Hematopoietic multipotent progenitor cell treated with erythropoietin and hydrocortisone succinate and interleukin-3 and kit ligand, for 17 days (in vitro differentiated cells): ENCODE data around the gene CYP27B1.
"Not testable (repeated sequence)": the region's sequence is repeated elsewhere in the genome, so short reads cannot be mapped to it uniquely, and the experiment has no call there.

ENCODE experiments used
- DNase-seq: peaks from one replicate; pipeline ENCODE4 v3.0.0-alpha.2; 2015; ENCODE audit warnings: low spot score

CYP27B1 gene

GRCh38 chr12:57783861-57784260 lies 17.0 kb upstream of the CYP27B1 start:
- no peak for DNase-seq

- DNase-seq: no peak
These were observed 16.6 kb upstream of the CYP27B1 start for GRCh38 chr12:57783466-57783801.

GRCh38 chr12:57782608-57783465 lies 16.0 kb upstream of the CYP27B1 start, which contains the start of gene TSFM:
TSFM (plus strand) TSS chr12:57782787; CDS start chr12:57782802, 15 bp downstream.
- peak; percentile 97 for DNase-seq

- no peak for DNase-seq
These were observed 15.3 kb upstream of the CYP27B1 start for GRCh38 chr12:57782243-57782607.

GRCh38 chr12:57781801-57782200 lies 14.9 kb upstream of the CYP27B1 start:
- DNase-seq: no peak

- no peak for DNase-seq
These were observed 14.4 kb upstream of the CYP27B1 start for GRCh38 chr12:57781244-57781643.

- DNase-seq: no peak
These were observed 13.5 kb upstream of the CYP27B1 start for GRCh38 chr12:57780284-57780897.

GRCh38 chr12:57779736-57780135 lies 12.9 kb upstream of the CYP27B1 start:
- DNase-seq: no peak

GRCh38 chr12:57777911-57778310 lies 11.0 kb upstream of the CYP27B1 start:
- DNase-seq: no peak

- no peak for DNase-seq
These were observed 10.5 kb upstream of the CYP27B1 start for GRCh38 chr12:57777367-57777766.

GRCh38 chr12:57776247-57776587 lies 9.3 kb upstream of the CYP27B1 start:
- no peak for DNase-seq

GRCh38 chr12:57775563-57776246 lies 8.8 kb upstream of the CYP27B1 start:
- DNase-seq: no peak

- DNase-seq: no peak
These were observed 8.2 kb upstream of the CYP27B1 start for GRCh38 chr12:57775044-57775443.

GRCh38 chr12:57774634-57775033 lies 7.8 kb upstream of the CYP27B1 start:
- DNase-seq: not testable (repeated sequence)

- no peak for DNase-seq
These were observed 5.8 kb upstream of the CYP27B1 start, which contains the start of gene EEF1AKMT3 for GRCh38 chr12:57772429-57773322. EEF1AKMT3 (plus strand) TSS chr12:57772614; CDS start chr12:57772725, 111 bp downstream.

- DNase-seq: peak; percentile 86
These were observed 5.1 kb upstream of the CYP27B1 start, which contains the start of gene METTL1 for GRCh38 chr12:57771873-57772428. METTL1 (minus strand) TSS chr12:57772105; CDS start chr12:57772083, 22 bp downstream.

- DNase-seq: peak; percentile 77
These were observed 4.5 kb upstream of the CYP27B1 start for GRCh38 chr12:57771236-57771872.

GRCh38 chr12:57770734-57771133 lies 3.9 kb upstream of the CYP27B1 start:
- no peak for DNase-seq

- no peak for DNase-seq
These were observed 2.7 kb upstream of the CYP27B1 start for GRCh38 chr12:57769594-57769993.

- no peak for DNase-seq
These were observed 998 bp upstream of the CYP27B1 start for GRCh38 chr12:57767876-57768275.

GRCh38 chr12:57767305-57767698 lies 424 bp upstream of the CYP27B1 start:
- no peak for DNase-seq
